MCF 10A (cell line): ENCODE measurements around the gene CEP85L. TPM values are rescaled to one million over a fixed set of nuclear protein-coding genes. Genes with fewer than 3 reads are reported as not detected.

ENCODE experiments used
- BruUV-seq: library from RNA; stranded (reverse); fragments of 400-500 nt; replicated peaks from 2 replicates; lab custom pipeline; 2021; lab: Mats Ljungman, UMichigan
- CTCF ChIA-PET: fragments of 300-600 bp; sonication (Branson Sonifier 250); formaldehyde crosslinking; extraction: SDS; loops from one replicate; lab custom pipeline; 2021; ENCODE audit warnings: antibody characterized with exemption, inconsistent platforms; lab: Yijun Ruan, JAX
- POLR2A ChIA-PET: fragments of 300-600, 350-650 bp; sonication (Branson Sonifier 250); formaldehyde crosslinking; extraction: SDS; loops from one replicate; lab custom pipeline; 2020; ENCODE audit warnings: antibody characterized with exemption, inconsistent platforms; lab: Yijun Ruan, JAX
- DNase-seq: peaks from one replicate; pipeline ENCODE4 v3.0.0-alpha.2; 2018; ENCODE audit not compliant: unreplicated experiment
- H3K27ac Mint-ChIP-seq: one replicate; pipeline ENCODE4 v1.8.0; 2022; ENCODE audit warnings: mild to moderate bottlenecking, low read depth, mixed read lengths; ENCODE audit not compliant: unreplicated experiment
- H3K27me3 Mint-ChIP-seq: one replicate; pipeline ENCODE4 v1.8.0; 2022; ENCODE audit warnings: mixed read lengths; ENCODE audit not compliant: insufficient read depth, unreplicated experiment
- H3K36me3 Mint-ChIP-seq: one replicate; pipeline ENCODE4 v1.8.0; 2022; ENCODE audit warnings: mild to moderate bottlenecking, moderate library complexity, mixed read lengths; ENCODE audit not compliant: insufficient read depth, unreplicated experiment
- H3K4me1 Mint-ChIP-seq: one replicate; pipeline ENCODE4 v1.8.0; 2022; ENCODE audit warnings: mixed read lengths; ENCODE audit not compliant: insufficient read depth, unreplicated experiment
- H3K4me3 Mint-ChIP-seq: one replicate; pipeline ENCODE4 v1.8.0; 2022; ENCODE audit warnings: mild to moderate bottlenecking, moderate library complexity, mixed read lengths; ENCODE audit not compliant: unreplicated experiment
- H3K9me3 Mint-ChIP-seq: one replicate; pipeline ENCODE4 v1.8.0; 2022; ENCODE audit warnings: mixed read lengths; ENCODE audit not compliant: unreplicated experiment
- CTCF ChIP-seq: fragments of 200-600 bp; IDR thresholded peaks from one replicate; pipeline ENCODE4 v1.8.0; 2022; ENCODE audit warnings: antibody characterized with exemption, mild to moderate bottlenecking; ENCODE audit not compliant: unreplicated experiment
- intact Hi-C: fragments of 100-400 bp; cut with micrococcal nuclease; formaldehyde crosslinking; loops from 2 replicates; pipeline ENCODE4 v1.14.1; 2022
- total RNA-seq: library from RNA; stranded (reverse); gene quantifications from 2 replicates; pipeline ENCODE4 v1.2.3, GENCODE V29; 2022

The CEP85L gene
- total RNA-seq, 1 experiment from 2014 or later, result 8.4 TPM

GRCh38 chr6:118649918-118650581 lies 1.3 kb downstream of the CEP85L start:
- peak overlapping the region; percentile 85 for H3K4me3 Mint-ChIP-seq
- ChIA-PET POLR2A (interaction anchor here (0.9 to 2.7 kb wide), 3 partner anchors 10 to 135 kb away, joined by 3 to 13 read pairs (median 3); no protein-coding TSS in a partner anchor), CTCF (no interaction called here)
- TSS peak; percentile 52 for BruUV-seq
- no peak for TF ChIP-seq CTCF
- peaks cover 9% of the 10 kb centered on the region for H3K4me1 Mint-ChIP-seq
- H3K9me3 Mint-ChIP-seq, result no peaks in the 10 kb centered on the region
- no peaks in the 10 kb centered on the region for H3K27me3 Mint-ChIP-seq
- peak; percentile 9 for DNase-seq
- peak overlapping the region; percentile 71 for H3K27ac Mint-ChIP-seq
- H3K36me3 Mint-ChIP-seq, result peaks cover 4% of the 10 kb centered on the region
- intact Hi-C loops, result no loop called here

- H3K27me3 Mint-ChIP-seq, result no peaks in the 10 kb centered on the region
- H3K27ac Mint-ChIP-seq, result peak overlapping the region; percentile 71
- ChIA-PET POLR2A (interaction anchor here (0.7 to 2.7 kb wide), 6 partner anchors 9 to 136 kb away, joined by 3 to 13 read pairs (median 4); no protein-coding TSS in a partner anchor), CTCF (interaction anchor here (0.7 kb wide), 2 partner anchors 175 to 430 kb away, joined by 3 to 4 read pairs; no protein-coding TSS in a partner anchor)
- H3K4me3 Mint-ChIP-seq, result peak overlapping the region; percentile 85
- DNase-seq, result no peak
- peaks cover 4% of the 10 kb centered on the region for H3K36me3 Mint-ChIP-seq
- intact Hi-C loops, result no loop called here
- H3K4me1 Mint-ChIP-seq, result peaks cover 20% of the 10 kb centered on the region
- BruUV-seq, result no TSS peak
- no peaks in the 10 kb centered on the region for H3K9me3 Mint-ChIP-seq
- no peak for TF ChIP-seq CTCF
These were observed 2.4 kb downstream of the CEP85L start for GRCh38 chr6:118648866-118649554.

GRCh38 chr6:118646977-118647376 lies 4.4 kb downstream of the CEP85L start:
- Mint-ChIP-seq H3K4me3 (no peak overlapping the region), H3K4me1 (peaks cover 22% of the 10 kb centered on the region), H3K36me3 (peaks cover 4% of the 10 kb centered on the region), H3K27me3 (no peaks in the 10 kb centered on the region), H3K27ac (no peak overlapping the region), H3K9me3 (no peaks in the 10 kb centered on the region)
- no TSS peak for BruUV-seq
- no peak for TF ChIP-seq CTCF
- ChIA-PET CTCF (interaction anchor here (0.9 kb wide), 1 partner anchor 82 kb away, joined by 3 read pairs; no protein-coding TSS in a partner anchor), POLR2A (no interaction called here)
- intact Hi-C loops, result no loop called here
- DNase-seq, result no peak

GRCh38 chr6:118645395-118645794 lies 6.0 kb downstream of the CEP85L start:
- intact Hi-C loops, result no loop called here
- no peak overlapping the region for H3K27ac Mint-ChIP-seq
- no TSS peak for BruUV-seq
- H3K9me3 Mint-ChIP-seq, result no peaks in the 10 kb centered on the region
- H3K4me3 Mint-ChIP-seq, result no peak overlapping the region
- no peaks in the 10 kb centered on the region for H3K36me3 Mint-ChIP-seq
- TF ChIP-seq CTCF, result no peak
- no peaks in the 10 kb centered on the region for H3K27me3 Mint-ChIP-seq
- peak; percentile 17 for DNase-seq
- CTCF ChIA-PET, result interaction anchor here (1.3 kb wide), 1 partner anchor 363 kb away, joined by 3 read pairs; no protein-coding TSS in a partner anchor
- H3K4me1 Mint-ChIP-seq, result peaks cover 22% of the 10 kb centered on the region
- POLR2A ChIA-PET, result interaction anchor here (0.6 to 0.7 kb wide), 2 partner anchors 39 to 1152 kb away, joined by 3 read pairs; no protein-coding TSS in a partner anchor
